Muscle layer of colon (tissue), 2 donors: ENCODE data around the gene NOXO1.
A peak's percentile ranks its signal among the peaks of the same experiment; 100 is the strongest.
"Not testable (repeated sequence)": the region's sequence is repeated elsewhere in the genome, so short reads cannot be mapped to it uniquely, and the experiment has no call there.

Experiments
- H3K27ac ChIP-seq: one replicate; pipeline ENCODE4 v1.7.0; 2013; ENCODE audit warnings: low read depth, mild to moderate bottlenecking, low read length, moderate library complexity
- H3K27me3 ChIP-seq, 2 donors: one replicate each; pipeline ENCODE4 v1.7.0; 2013; ENCODE audit warnings: low read length in 2 of 2, mild to moderate bottlenecking in 2 of 2; ENCODE audit not compliant: insufficient read depth in 2 of 2, control insufficient read depth in 1 of 2
- H3K36me3 ChIP-seq: one replicate; pipeline ENCODE4 v1.7.0; 2013; ENCODE audit warnings: mild to moderate bottlenecking, low read length; ENCODE audit not compliant: insufficient read depth
- H3K4me1 ChIP-seq: one replicate; pipeline ENCODE4 v1.7.0; 2013; ENCODE audit warnings: mild to moderate bottlenecking, low read length; ENCODE audit not compliant: insufficient read depth
- H3K4me3 ChIP-seq, 2 donors: one replicate each; pipeline ENCODE4 v1.7.0; 2013; ENCODE audit warnings: low read length in 2 of 2, low read depth in 1 of 2, mild to moderate bottlenecking in 1 of 2, moderate library complexity in 1 of 2
- H3K9ac ChIP-seq: one replicate; pipeline ENCODE4 v1.7.0; 2013; ENCODE audit warnings: low read length
- H3K9me3 ChIP-seq: one replicate; pipeline ENCODE4 v1.7.0; 2013; ENCODE audit warnings: mild to moderate bottlenecking, low read length
- donor health status: abdominal sarcoma.
- donor health status: Adenocarcinoma of cecum.

Gene NOXO1

DNA sequence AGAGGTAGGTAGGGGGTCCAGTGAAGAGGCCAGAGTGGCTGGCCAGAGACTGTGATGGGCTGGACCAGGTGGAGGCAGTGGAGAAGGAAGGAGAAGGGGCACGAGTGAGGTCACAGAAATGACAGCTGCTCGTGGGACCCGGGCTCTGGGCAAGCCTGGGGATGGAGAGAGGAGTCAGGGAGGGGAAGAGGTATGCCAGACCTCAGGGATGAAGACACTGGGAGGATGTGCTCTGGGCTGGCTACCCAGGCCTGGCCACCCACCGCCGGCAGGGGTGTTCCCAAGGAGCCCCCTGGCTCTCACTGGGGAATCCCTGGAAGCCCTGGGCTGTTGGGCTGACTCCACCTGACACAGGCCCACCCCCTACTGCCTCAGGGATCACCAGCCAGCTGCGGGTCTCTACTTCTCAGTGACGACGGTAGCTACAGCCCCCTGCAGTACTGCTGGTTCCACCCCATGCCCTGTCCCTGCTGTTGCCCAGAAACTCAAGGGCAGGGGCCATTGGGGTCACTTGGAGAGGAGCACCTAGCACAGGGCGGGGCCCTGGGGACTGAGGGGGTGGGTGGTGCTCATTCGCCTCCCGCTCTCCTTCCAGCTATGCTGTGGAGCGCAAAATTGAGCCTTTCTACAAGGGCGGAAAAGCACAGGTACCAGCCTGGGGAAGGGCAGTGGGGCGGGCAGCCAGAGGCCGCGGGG lies 7.7 kb downstream of the NOXO1 start:
- Histone ChIP-seq H3K4me3 (no peak overlapping the region), H3K36me3 (peaks cover 34% of the 10 kb centered on the region), H3K9ac (no peak overlapping the region), H3K27ac (no peak overlapping the region), H3K27me3 (peaks cover 4 to 21% of the 10 kb centered on the region in 2 donors), H3K4me1 (peaks cover 20% of the 10 kb centered on the region), H3K9me3 (no peaks in the 10 kb centered on the region)

DNA sequence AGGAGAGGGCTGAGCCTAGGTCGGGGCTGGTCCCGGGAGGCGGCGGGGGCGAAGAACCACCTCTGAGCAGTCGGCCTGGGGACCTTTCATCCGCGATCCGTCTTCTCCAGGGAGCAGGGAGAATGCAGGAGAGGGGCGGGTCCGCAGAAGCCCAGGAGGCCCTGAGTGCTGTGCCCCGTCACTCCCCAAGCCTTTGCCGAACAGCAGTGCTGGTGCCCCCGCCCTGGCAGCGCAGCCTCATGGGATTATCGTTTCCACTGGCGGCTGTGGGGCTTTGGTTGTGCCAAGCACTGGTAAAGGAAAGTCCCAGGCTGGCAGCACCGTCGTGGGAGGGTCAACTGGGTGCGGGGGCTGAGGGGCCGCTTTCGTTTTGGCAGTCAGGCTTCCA lies 8.8 kb downstream of the NOXO1 start:
- Histone ChIP-seq H3K4me1 (peaks cover 20% of the 10 kb centered on the region), H3K9ac (peak overlapping the region; percentile 80), H3K4me3 (peak overlapping the region; percentile 89 to 97), H3K27ac (peak overlapping the region; percentile 98), H3K36me3 (peaks cover 30% of the 10 kb centered on the region), H3K9me3 (no peaks in the 10 kb centered on the region), H3K27me3 (peaks cover 4 to 11% of the 10 kb centered on the region in 2 donors)

DNA sequence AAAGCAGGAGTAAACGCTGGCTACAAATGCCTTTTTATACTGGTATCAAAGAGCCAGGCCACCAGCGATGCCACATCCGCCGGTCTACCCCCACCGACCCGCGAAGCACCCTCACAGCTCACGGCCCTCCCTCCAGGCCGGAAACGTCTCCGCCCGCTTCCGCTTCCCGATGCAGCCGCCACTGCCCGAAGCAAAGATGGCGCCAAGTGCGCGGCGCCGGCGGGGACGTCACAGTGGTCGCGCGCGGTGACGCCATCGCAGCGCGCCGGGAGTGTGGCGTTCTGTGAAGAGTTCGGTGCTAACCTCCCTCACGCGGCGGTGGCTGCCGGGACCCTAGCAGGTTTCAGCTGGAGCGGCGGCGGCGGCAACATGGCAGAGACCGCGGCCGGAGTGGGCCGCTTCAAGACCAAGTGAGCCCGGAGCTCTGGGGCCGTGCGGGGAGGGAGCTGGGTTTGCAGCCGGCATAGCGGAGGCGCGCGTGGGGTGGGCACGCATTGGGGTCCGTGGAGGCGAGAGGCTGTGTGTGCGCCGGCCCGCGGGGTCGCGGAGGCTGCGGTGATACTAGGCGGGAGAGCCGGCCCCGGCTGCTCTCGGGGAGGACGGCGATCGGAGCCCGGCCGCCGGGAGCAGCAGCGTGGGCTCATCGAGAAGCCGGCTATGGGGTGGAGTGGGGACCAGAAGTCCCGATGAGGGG lies 9.3 kb downstream of the NOXO1 start, which contains the start of gene TBL3:
TSS of gene TBL3 (plus strand) at position 258 of the 694 bp plus-strand sequence. CDS start at position 370, 112 bp downstream.
- H3K4me3 ChIP-seq, result peak within 1 kb of the TSS; percentile 89 to 97
- peak within 1 kb of the TSS; percentile 80 for H3K9ac ChIP-seq
- H3K4me1 ChIP-seq, result peaks cover 20% of the 10 kb centered on the region
- no peaks in the 10 kb centered on the region for H3K9me3 ChIP-seq
- peak within 1 kb of the TSS; percentile 98 for H3K27ac ChIP-seq
- H3K36me3 ChIP-seq, result peaks cover 27% of the 10 kb centered on the region
- peaks cover 4 to 6% of the 10 kb centered on the region in 2 donors for H3K27me3 ChIP-seq

DNA sequence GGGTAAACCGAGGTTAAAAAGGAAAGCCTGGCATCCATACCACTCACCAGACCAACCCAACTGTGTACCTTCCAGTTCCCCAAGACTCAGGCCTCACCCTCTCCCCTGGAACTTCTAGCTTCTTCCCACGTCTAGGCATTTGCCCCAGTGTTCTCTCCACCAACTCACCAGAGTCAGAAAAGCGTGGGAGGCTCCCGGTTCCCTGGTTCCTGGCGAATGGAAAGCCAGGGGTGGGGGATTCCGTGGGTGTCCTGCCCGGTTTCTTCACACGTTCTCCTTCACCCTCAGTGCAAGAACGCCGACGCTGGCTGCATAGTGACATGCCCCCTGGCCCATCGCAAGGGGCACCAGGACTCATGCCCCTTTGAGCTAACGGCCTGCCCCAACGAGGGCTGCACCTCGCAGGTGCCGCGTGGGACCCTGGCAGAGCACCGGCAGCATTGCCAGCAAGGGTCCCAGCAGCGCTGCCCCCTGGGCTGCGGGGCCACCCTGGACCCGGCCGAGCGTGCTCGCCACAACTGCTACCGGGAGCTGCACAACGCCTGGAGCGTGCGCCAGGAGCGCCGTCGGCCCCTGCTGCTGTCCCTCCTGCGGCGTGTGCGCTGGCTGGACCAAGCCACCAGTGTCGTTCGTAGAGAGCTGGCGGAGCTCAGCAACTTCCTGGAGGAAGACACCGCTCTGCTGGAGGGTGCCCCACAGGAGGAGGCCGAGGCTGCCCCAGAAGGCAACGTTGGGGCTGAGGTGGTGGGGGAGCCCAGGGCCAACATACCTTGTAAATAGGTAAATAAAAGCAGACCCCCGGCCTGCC lies 12.9 kb downstream of the NOXO1 start:
- Histone ChIP-seq H3K36me3 (peaks cover 10% of the 10 kb centered on the region), H3K9ac (no peak overlapping the region), H3K27me3 (no peaks in the 10 kb centered on the region), H3K9me3 (no peaks in the 10 kb centered on the region), H3K4me1 (peaks cover 31% of the 10 kb centered on the region), H3K27ac (no peak overlapping the region), H3K4me3 (no peak overlapping the region)

DNA sequence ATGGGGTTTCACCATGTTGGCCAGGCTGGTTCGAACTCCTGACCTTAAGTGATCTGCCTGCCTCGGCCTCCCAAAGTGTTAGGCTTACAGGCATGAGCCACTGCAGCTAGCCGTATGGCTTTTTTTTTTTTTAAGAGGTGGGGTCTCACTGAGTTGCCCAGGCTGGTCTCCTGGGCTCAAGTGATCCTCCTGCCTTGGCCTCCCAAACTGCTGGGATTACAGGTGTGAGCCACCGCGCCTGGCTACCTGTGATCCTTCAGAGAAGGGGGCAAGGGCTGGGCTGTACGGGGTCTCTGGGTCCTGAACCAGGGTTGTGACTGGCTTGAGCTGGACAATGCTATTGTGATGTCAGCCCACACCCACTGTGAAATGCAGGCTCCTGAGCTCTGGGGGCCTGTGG lies 14.8 kb downstream of the NOXO1 start, which contains the start of gene RNF151:
TSS of gene RNF151 (plus strand) at position 397 of the 400 bp plus-strand sequence. CDS start 26 bp downstream, outside the sequence.
- H3K9ac ChIP-seq, result peak within 1 kb of the TSS; percentile 96

DNA sequence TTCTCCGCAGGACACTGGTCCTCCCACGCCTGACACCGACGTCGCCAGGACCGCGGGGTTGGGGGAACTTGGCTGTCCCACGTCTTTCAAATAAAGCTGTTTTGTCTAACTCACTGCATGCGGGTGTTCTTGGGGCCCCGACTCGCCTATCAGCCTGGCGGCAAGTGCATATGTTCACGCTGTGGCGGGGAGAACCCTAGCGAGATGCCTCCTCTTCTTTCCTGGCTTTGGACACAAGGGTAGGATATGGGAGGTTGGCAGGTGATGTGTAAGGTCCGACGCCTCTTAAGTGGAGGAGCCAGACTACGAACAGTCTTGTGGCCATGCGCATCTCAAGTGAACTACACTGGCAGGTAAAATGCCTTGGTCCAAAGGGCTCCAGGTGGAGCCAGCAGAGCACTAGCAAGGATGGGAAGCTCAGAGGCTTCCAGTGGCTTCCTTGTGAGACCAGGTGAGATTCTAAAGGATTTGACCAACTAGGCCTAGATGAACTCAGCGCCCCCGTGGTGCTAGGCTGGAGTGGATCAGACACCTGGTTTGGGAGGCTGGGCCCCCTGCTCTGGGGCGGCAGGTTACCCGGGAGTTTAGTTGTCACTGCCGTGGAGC lies 15.8 kb downstream of the NOXO1 start:
- peak overlapping the region; percentile 96 for H3K9ac ChIP-seq
- H3K27me3 ChIP-seq, result no peaks in the 10 kb centered on the region
- H3K36me3 ChIP-seq, result peaks cover 36% of the 10 kb centered on the region
- H3K9me3 ChIP-seq, result no peaks in the 10 kb centered on the region
- peak overlapping the region; percentile 76 to 81 for H3K4me3 ChIP-seq
- H3K4me1 ChIP-seq, result peaks cover 23% of the 10 kb centered on the region
- peak overlapping the region; percentile 98 for H3K27ac ChIP-seq

More for the DNA sequence above, 14.8 kb downstream of the NOXO1 start, which contains the start of gene RNF151:
- H3K9me3 ChIP-seq, result no peaks in the 10 kb centered on the region
- H3K27ac ChIP-seq, result peak within 1 kb of the TSS; percentile 98
- peaks cover 22% of the 10 kb centered on the region for H3K4me1 ChIP-seq
- H3K4me3 ChIP-seq, result peak within 1 kb of the TSS; percentile 76 to 81
- no peaks in the 10 kb centered on the region for H3K27me3 ChIP-seq
- H3K36me3 ChIP-seq, result peaks cover 28% of the 10 kb centered on the region

DNA sequence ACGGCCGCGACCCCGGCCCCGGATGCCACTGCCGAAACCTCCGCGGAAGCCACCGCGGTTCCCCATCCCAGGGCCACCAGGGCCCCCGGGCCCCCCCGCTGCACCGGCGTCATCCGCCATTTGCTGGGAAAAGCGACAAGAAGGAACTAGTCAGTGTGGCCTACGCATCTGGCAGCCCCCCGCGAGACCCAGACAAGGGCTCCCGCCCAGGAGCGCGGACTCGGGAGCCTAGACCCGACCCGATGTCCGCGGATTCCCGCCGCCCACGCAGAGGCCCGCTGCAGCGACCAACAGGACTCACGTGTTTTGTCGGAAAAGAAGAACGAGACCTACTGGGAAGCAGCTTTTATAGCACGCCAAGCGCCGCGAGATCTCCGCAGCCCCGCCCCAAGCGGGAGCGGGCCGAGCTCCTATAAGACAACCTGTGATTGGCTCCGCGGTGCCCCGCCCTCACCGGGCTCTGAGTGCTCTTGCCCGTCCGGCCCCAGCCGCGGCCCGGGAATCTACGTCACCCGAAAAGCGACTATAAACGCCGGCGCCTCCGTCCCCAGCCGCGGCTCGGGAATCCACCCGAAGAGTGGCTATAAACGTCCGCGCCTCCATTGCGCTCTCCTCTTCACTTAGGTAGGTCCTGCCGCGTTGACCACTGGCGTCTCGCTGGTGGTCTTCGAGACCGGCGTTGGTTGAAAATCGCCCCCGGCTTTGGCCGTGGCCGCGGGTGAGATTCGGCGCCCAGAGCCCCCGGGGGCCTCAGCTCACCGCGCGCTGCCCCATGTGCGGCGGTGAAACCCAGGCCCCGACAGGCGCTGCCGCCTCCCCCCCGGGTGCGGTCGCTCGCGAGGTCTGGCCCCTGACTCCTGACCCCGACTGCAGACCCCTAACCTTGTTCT lies 16.5 kb downstream of the NOXO1 start, which contains the start of gene RPS2:
TSS of gene RPS2 (minus strand) at position 321 of the 890 bp plus-strand sequence. CDS start at position 120, 201 bp downstream.
- peak within 1 kb of the TSS; percentile 98 for H3K27ac ChIP-seq
- H3K9me3 ChIP-seq, result no peaks in the 10 kb centered on the region
- no peaks in the 10 kb centered on the region for H3K27me3 ChIP-seq
- H3K36me3 ChIP-seq, result peaks cover 36% of the 10 kb centered on the region
- peaks cover 25% of the 10 kb centered on the region for H3K4me1 ChIP-seq
- peak within 1 kb of the TSS; percentile 96 for H3K9ac ChIP-seq
- H3K4me3 ChIP-seq, result peak within 1 kb of the TSS; percentile 76 to 81

DNA sequence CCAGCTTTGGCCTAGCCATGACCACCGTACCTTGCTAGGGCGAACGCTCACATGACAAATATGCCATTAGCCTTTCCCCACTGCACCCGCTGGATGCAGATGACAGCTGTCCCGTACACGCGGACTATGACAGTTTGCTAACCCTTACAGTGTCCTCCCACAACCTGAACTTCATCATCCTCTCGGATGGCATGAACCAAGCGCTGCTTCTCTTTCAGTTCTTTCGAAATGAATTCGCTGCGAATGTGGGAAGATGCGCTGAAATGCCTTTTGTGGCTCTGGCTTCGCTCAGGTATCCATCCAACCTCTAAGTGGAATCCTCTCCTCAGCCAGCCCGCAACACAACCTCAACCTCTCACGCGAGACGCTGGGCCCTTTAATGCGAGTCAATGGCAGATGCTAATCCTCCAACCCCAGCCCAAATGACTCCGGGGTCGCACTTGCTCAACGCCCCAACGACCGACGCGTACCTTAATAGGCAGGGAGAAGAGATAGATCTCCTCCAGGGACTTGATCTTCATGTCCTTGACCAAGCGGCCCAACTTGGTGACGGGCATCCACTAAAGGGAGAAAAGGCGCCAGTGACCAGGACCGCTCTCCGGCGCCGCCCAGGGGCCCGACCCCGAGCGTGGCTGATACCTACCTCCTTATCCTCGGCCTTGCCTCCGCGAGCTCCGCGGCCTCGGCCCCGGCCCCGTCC lies 17.3 kb downstream of the NOXO1 start:
- Histone ChIP-seq H3K9me3 (no peaks in the 10 kb centered on the region), H3K36me3 (peaks cover 36% of the 10 kb centered on the region), H3K9ac (peak overlapping the region; percentile 43), H3K27me3 (no peaks in the 10 kb centered on the region), H3K27ac (peak overlapping the region; percentile 55), H3K4me3 (peak overlapping the region; percentile 47 to 76), H3K4me1 (peaks cover 27% of the 10 kb centered on the region)

DNA sequence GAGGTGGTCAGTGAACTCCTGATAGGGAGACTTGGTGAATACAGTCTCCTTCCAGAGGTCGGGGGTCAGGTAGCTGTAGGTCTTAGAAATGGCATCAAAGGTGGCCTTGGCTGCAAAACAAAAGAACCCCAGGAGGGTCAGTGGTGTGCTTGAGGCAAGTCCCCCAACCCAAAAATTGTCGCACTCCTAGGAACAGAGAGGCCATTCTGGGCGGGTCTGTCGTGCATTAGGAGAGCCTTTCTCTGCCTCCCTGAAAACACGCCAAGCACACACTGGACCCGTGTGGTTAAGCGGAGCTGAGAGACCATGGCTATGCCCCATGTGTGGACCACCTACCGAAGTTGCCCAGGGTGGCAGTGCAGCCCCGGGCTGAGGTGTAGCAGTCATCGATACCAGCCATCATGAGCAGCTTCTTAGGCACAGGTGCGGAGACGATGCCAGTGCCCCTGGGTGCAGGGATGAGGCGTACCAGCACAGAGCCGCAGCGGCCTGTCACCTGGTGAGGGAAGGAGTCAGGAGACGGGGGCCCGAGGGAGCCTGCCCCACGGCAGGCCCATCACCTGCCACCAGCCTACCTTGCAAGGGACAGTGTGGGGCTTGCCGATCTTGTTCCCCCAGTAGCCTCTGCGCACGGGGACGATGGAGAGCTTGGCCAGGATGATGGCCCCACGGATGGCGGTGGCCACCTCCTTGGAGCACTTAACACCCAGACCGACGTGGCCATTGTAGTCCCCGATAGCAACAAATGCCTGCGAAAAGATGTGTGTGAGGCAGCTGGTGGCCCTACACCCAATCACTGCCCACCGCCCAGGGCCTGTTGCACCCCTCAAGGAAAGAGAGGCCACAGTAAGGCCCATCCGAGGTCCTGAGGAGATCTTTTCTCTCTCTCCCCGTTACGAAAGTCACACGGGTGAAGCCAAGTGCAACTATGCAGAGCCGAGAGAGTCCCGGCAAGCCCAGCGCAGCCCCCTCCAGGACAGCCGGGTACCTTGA lies 18.8 kb downstream of the NOXO1 start:
- H3K27me3 ChIP-seq, H3K27ac ChIP-seq, H3K9me3 ChIP-seq, H3K4me3 ChIP-seq, H3K9ac ChIP-seq: not testable (repeated sequence)
- Histone ChIP-seq H3K36me3 (peaks cover 36% of the 10 kb centered on the region), H3K4me1 (peaks cover 31% of the 10 kb centered on the region)
